ENCODE results near the gene XYLT1.
"Not testable (repeated sequence)": the region's sequence is repeated elsewhere in the genome, so short reads cannot be mapped to it uniquely, and the experiment has no call there.

XYLT1 gene

DNA sequence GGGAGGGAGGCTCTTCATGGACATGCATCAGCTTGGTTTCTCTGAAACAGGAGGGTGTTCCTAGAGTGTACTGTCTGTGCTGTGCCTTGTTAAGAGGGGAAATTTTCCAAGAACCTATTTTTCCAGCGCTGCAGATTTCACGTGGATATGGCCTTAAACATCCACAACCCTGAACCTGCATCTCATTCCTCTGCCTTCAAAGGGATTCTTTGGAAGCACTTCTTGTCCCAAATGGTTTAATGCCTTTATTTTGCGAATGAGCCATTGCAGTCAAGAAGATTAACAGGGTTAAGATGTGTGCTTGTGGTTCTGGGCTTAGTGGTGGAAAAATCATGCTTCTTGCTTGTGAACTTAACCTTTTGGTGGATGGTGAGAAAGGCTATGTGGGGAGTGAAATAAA, 161.2 kb downstream of the XYLT1 start:
- DNase-seq (ENCODE audit: low spot score): no peak
- no peak for ATAC-seq (ENCODE audit: low read depth)
- H3K4me3 ChIP-seq (ENCODE audit: severe bottlenecking): no peak overlapping the region
- H3K4me1 ChIP-seq (ENCODE audit: insufficient read depth, poor library complexity, severe bottlenecking): peaks cover 27% of the 10 kb centered on the region
- H3K9me3 ChIP-seq (ENCODE audit: severe bottlenecking): no peaks in the 10 kb centered on the region
- no peaks in the 10 kb centered on the region for H3K27me3 ChIP-seq (ENCODE audit: insufficient read depth, poor library complexity, severe bottlenecking)
- no peaks in the 10 kb centered on the region for H3K36me3 ChIP-seq (ENCODE audit: low read depth)
- TF ChIP-seq, protein P1, sequence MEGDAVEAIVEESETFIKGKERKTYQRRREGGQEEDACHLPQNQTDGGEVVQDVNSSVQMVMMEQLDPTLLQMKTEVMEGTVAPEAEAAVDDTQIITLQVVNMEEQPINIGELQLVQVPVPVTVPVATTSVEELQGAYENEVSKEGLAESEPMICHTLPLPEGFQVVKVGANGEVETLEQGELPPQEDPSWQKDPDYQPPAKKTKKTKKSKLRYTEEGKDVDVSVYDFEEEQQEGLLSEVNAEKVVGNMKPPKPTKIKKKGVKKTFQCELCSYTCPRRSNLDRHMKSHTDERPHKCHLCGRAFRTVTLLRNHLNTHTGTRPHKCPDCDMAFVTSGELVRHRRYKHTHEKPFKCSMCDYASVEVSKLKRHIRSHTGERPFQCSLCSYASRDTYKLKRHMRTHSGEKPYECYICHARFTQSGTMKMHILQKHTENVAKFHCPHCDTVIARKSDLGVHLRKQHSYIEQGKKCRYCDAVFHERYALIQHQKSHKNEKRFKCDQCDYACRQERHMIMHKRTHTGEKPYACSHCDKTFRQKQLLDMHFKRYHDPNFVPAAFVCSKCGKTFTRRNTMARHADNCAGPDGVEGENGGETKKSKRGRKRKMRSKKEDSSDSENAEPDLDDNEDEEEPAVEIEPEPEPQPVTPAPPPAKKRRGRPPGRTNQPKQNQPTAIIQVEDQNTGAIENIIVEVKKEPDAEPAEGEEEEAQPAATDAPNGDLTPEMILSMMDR (IDR thresholded peaks at IDR 0.05; ENCODE audit: poor library complexity, severe bottlenecking): no peak
- no peak overlapping the region for H3K27ac ChIP-seq (ENCODE audit: poor library complexity, severe bottlenecking)

DNA sequence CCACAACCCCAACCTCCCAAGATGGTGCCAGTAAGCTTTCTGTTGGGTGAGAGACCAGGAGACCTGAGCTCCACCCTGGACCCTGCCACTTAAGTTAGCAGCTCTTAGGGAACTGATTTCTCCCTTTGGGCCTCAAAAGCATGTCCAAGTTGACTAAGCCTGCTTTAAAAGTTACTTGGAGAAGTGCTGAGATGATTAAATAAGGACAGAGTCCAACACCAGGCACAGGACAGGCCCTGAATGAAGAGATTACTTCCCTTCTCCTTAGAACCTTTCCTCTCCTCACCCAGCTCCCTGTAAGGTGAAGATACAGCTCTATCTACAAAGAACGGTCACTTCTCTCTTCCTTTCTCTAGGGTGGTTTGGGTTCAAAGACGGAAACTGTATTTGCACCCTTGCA, 162.6 kb downstream of the XYLT1 start:
- no peak overlapping the region for H3K27ac ChIP-seq (ENCODE audit: poor library complexity, severe bottlenecking)
- no peaks in the 10 kb centered on the region for H3K9me3 ChIP-seq (ENCODE audit: severe bottlenecking)
- H3K4me3 ChIP-seq (ENCODE audit: severe bottlenecking): no peak overlapping the region
- no peak for ATAC-seq (ENCODE audit: low read depth)
- TF ChIP-seq, protein P1 (IDR thresholded peaks at IDR 0.05; ENCODE audit: poor library complexity, severe bottlenecking): no peak
- no peak for DNase-seq (ENCODE audit: low spot score)
- peaks cover 31% of the 10 kb centered on the region for H3K4me1 ChIP-seq (ENCODE audit: insufficient read depth, poor library complexity, severe bottlenecking)
- H3K27me3 ChIP-seq (ENCODE audit: insufficient read depth, poor library complexity, severe bottlenecking): no peaks in the 10 kb centered on the region
- H3K36me3 ChIP-seq (ENCODE audit: low read depth): no peaks in the 10 kb centered on the region

DNA sequence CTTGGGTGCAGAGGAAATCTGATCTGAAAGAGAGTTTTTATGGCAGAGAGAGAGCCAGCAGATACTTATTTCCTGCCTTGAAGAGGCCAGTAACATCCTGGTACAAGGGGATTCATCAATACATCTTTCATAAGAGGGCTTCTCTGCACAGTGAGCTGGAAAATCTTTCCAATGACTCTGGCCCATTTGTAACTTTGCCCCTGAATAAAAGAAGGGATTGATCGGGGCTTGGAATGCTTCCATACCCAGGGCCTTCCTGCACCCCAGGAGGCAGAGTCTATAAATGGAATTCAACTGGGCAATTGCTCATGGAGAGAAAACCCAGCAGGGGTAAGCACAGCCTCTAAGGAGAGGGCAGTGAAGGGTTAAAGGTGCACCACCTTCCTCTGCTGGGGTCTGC, 163.3 kb downstream of the XYLT1 start:
- Histone ChIP-seq H3K9me3 (ENCODE audit: severe bottlenecking) (no peaks in the 10 kb centered on the region), H3K4me3 (ENCODE audit: severe bottlenecking) (no peak overlapping the region), H3K4me1 (ENCODE audit: insufficient read depth, poor library complexity, severe bottlenecking) (peaks cover 24% of the 10 kb centered on the region), H3K36me3 (ENCODE audit: low read depth) (no peaks in the 10 kb centered on the region), H3K27ac (ENCODE audit: poor library complexity, severe bottlenecking) (no peak overlapping the region), H3K27me3 (ENCODE audit: insufficient read depth, poor library complexity, severe bottlenecking) (no peaks in the 10 kb centered on the region)
- TF ChIP-seq, protein P1 (IDR thresholded peaks at IDR 0.05; ENCODE audit: poor library complexity, severe bottlenecking): no peak
- ATAC-seq (ENCODE audit: low read depth) (no peak), DNase-seq (ENCODE audit: low spot score) (no peak)

DNA sequence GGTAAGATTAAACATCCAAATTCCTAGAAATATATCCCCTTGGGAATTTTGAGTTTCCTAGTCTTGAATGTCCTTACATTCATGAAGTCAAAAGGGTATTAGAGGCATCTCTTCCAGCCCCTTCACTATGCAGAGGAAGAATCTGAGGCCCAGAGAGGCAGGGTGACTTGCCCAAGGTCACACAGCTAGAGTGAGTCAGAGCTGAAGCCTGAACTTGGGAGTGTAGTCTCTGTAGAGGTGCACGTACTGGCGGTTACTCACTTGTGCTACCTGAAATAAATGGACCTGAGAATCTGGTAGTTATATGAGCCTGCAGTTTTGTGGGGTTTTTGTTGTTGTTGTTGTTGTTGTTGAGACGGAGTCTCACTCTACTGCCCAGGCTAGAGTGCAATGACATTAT, 164.0 kb downstream of the XYLT1 start:
- Histone ChIP-seq H3K4me3 (ENCODE audit: severe bottlenecking) (no peak overlapping the region), H3K9me3 (ENCODE audit: severe bottlenecking) (no peaks in the 10 kb centered on the region), H3K4me1 (ENCODE audit: insufficient read depth, poor library complexity, severe bottlenecking) (peaks cover 16% of the 10 kb centered on the region), H3K27me3 (ENCODE audit: insufficient read depth, poor library complexity, severe bottlenecking) (no peaks in the 10 kb centered on the region), H3K27ac (ENCODE audit: poor library complexity, severe bottlenecking) (no peak overlapping the region), H3K36me3 (ENCODE audit: low read depth) (no peaks in the 10 kb centered on the region)
- ATAC-seq (ENCODE audit: low read depth) (no peak), DNase-seq (ENCODE audit: low spot score) (no peak)
- TF ChIP-seq, protein P1 (IDR thresholded peaks at IDR 0.05; ENCODE audit: poor library complexity, severe bottlenecking): no peak

DNA sequence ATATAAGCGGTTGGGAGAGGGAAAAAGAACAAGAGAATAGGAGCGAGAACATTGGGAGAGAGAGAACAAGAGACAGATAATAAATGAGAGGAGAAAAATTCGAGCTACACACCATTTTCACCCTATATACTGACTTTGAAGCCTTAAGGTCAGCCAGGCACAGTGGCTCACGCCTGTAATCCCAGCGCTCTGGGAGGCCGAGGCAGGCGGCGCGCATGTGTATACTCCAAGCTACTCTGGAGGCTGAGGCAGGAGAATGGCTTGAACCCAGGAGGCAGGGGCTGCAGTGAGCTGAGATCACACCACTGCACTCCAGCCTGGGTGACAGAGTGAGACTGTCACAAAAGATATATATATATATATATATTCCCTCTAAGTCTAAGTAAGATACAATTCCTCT, 164.5 kb downstream of the XYLT1 start:
- peaks cover 15% of the 10 kb centered on the region for H3K4me1 ChIP-seq (ENCODE audit: insufficient read depth, poor library complexity, severe bottlenecking)
- not testable (repeated sequence) for DNase-seq (ENCODE audit: low spot score); H3K27me3 ChIP-seq (ENCODE audit: insufficient read depth, poor library complexity, severe bottlenecking); H3K27ac ChIP-seq (ENCODE audit: poor library complexity, severe bottlenecking); ATAC-seq (ENCODE audit: low read depth); H3K9me3 ChIP-seq (ENCODE audit: severe bottlenecking); H3K4me3 ChIP-seq (ENCODE audit: severe bottlenecking); H3K36me3 ChIP-seq (ENCODE audit: low read depth)
